Heart left ventricle (tissue), 13 donors: Measurements from ENCODE around the gene PIMREG.
A peak's percentile ranks its signal among the peaks of the same experiment; 100 is the strongest.

Experiments
- POLR2A ChIP-seq, 2 donors: fragments of 450-650 bp; IDR thresholded peaks; one replicate each; pipeline ENCODE4 v1.6.1; 2017; ENCODE audit warnings: antibody characterized with exemption in 2 of 2, mild to moderate bottlenecking in 2 of 2, moderate library complexity in 2 of 2
- TF ChIP-seq, protein P1 (sequence below), 12 donors: fragments of 200-600 bp; sonication (generic) in 4 of 12; IDR thresholded peaks; one replicate each; pipeline versions ENCODE4 v1.5.0 to v1.8.0; 2018 to 2022; ENCODE audit warnings: antibody characterized with exemption in 12 of 12, mild to moderate bottlenecking in 5 of 12
- donor health status: ischemic (EF 13 %, LVEDD 7.1; RV severe dilation, severe dysfunction).
- donor health status: DM: no; HTN: yes; CAD: no.
- donor health status: DM: no; HTN: no; CAD: no.
- donor health status: ischemic (EF 25% LVEDD 6.9; RV normal size, moderate dysfunction).
- donor health status: ischemic (EF 25% LVEDD 5.7; RV mildly dilated, moderate dysfunction).
- donor health status: ischemic (EF 35%, LVEDD 5.7; RV mildly dilated, moderate dysfunction).
- donor health status: nonischemic (EF 11% LVEDD 7.7; RV severe dilation, severe dysfunction).
- donor health status: DM: yes; HTN: yes; CAD: no.
- donor health status: PGD.
- donor health status: ischemic (EF 29% LVEDD 5.4; RV normal size, mild dysfunction).
- donor health status: nonischemic (EF 23%, LVEDD 6.1; RV moderate dilation, normal function).

DNA sequence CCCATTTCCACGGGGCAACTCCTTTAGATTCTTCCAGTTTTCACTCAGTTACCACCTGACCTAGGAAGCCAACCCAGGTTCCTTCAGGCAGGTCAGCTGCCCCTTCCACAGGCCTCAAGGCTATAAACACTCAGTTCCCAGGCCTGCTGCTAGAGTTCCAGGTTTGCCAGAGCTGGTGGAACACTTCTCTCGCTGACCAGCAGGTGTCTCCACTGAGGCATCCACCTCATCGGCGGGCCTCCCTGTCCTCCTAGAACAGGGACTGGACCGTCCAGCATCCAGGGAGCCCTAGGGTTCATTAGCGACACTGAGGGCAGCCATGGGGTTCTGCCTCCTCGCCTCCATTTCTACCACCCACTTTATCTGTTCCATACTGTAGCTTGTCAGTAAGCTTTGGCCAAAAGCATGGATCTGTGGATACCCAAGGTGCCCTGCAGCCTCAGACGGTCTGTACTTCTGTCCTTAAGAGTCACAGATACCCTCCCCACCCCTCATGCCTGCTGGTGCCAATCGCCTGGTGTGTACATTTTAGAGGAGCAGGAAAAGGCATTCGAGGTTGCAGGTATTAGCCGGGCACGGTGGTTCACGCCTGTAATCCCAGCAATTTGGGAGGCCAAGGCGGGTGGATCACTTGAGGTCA lies 29.0 kb downstream of the PIMREG start:
- TF ChIP-seq, protein P1, sequence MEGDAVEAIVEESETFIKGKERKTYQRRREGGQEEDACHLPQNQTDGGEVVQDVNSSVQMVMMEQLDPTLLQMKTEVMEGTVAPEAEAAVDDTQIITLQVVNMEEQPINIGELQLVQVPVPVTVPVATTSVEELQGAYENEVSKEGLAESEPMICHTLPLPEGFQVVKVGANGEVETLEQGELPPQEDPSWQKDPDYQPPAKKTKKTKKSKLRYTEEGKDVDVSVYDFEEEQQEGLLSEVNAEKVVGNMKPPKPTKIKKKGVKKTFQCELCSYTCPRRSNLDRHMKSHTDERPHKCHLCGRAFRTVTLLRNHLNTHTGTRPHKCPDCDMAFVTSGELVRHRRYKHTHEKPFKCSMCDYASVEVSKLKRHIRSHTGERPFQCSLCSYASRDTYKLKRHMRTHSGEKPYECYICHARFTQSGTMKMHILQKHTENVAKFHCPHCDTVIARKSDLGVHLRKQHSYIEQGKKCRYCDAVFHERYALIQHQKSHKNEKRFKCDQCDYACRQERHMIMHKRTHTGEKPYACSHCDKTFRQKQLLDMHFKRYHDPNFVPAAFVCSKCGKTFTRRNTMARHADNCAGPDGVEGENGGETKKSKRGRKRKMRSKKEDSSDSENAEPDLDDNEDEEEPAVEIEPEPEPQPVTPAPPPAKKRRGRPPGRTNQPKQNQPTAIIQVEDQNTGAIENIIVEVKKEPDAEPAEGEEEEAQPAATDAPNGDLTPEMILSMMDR (IDR thresholded peaks at IDR 0.05), result peak; percentile 86 to 96 (median 92)
- no peak for TF ChIP-seq POLR2A (IDR thresholded peaks at IDR 0.05)
